Esophagus muscularis mucosa (tissue), 4 donors: Measurements from ENCODE around the gene C17orf50. TPM values are rescaled to one million over a fixed set of nuclear protein-coding genes. Genes with fewer than 3 reads are reported as not detected.

ENCODE experiments used
- DNase-seq: peaks from one replicate; pipeline ENCODE4 v3.0.0-alpha.2; 2017; ENCODE audit errors: extremely low spot score
- H3K27ac ChIP-seq, 4 donors: fragments of 200-600 bp; sonication (generic); replicated peaks in 1 of 4; 1 replicate in 3 of 4; 2 replicates in 1 of 4; pipeline ENCODE4 v1.5.1; 2016 to 2019; ENCODE audit warnings: mild to moderate bottlenecking in 1 of 4
- H3K27me3 ChIP-seq, 4 donors: fragments of 200-600 bp; sonication (generic); one replicate each; pipeline versions ENCODE4 v1.5.1 to v1.6.0; 2016 to 2019
- H3K36me3 ChIP-seq, 4 donors: fragments of 200-600 bp; sonication (generic); one replicate each; pipeline ENCODE4 v1.5.1; 2016 to 2019
- H3K4me1 ChIP-seq, 4 donors: fragments of 200-600 bp; sonication (generic); one replicate each; pipeline ENCODE4 v1.5.1; 2016 to 2019
- H3K4me3 ChIP-seq, 4 donors: fragments of 200-600 bp; sonication (generic); 1 replicate in 2 of 4; 2 replicates in 2 of 4; pipeline ENCODE4 v1.5.1; 2016 to 2019; ENCODE audit warnings: mild to moderate bottlenecking in 4 of 4, moderate library complexity in 1 of 4
- H3K9me3 ChIP-seq, 4 donors: fragments of 200-600 bp; sonication (generic); 1 replicate in 3 of 4; 2 replicates in 1 of 4; pipeline ENCODE4 v1.5.1; 2016 to 2019
- CTCF ChIP-seq, 3 experiments: fragments of 200-600 bp in 2 of 3; fragments of 450-650 bp in 1 of 3; sonication (generic) in 2 of 3; IDR thresholded peaks; one replicate each; pipeline ENCODE4 v1.5.1; 2017 to 2019; ENCODE audit warnings: antibody characterized with exemption in 3 of 3, mild to moderate bottlenecking in 2 of 3, moderate library complexity in 1 of 3
- EP300 ChIP-seq: sonication (generic); formaldehyde crosslinking; IDR thresholded peaks from one replicate; pipeline ENCODE4 v1.6.1; 2017; ENCODE audit warnings: antibody characterized with exemption
- POLR2A ChIP-seq: fragments of 450-650 bp; IDR thresholded peaks from one replicate; pipeline ENCODE4 v1.6.1; 2017; ENCODE audit warnings: antibody characterized with exemption, moderate library complexity, mild to moderate bottlenecking, low read depth
- POLR2AphosphoS5 ChIP-seq, 2 donors: sonication (generic); formaldehyde crosslinking; IDR thresholded peaks; one replicate each; pipeline ENCODE4 v1.6.1; 2017; ENCODE audit warnings: antibody characterized with exemption in 2 of 2
- WGBS: methylation state at CpG from one replicate; pipeline ENCODE4 v1.1.5; 2018; 5-methylcytosine and 5-hydroxymethylcytosine counted together
- intact Hi-C: fragments of 100-400 bp; cut with DNase I; formaldehyde crosslinking; loops from one replicate; pipeline ENCODE4 v1.15.1; 2023
- total RNA-seq, 4 donors: library from RNA; depleted of rRNA; stranded (reverse); fragments of >200 nt; gene quantifications; one replicate each; pipeline versions ENCODE4 v1.1.0 to v1.2.1, GENCODE V29; 2016

The C17orf50 gene
- total RNA-seq, 4 donors from 2014 or later: not detected

- intact Hi-C loops: no loop called here
- no peak for DNase-seq
- H3K4me1 ChIP-seq: peaks cover 11 to 36% (median 31%) of the 10 kb centered on the region in 4 donors
- peak within 1 kb of the TSS in 3 of 4 donors; percentile 12 to 25 (median 21) for H3K4me3 ChIP-seq
- H3K27me3 ChIP-seq: peaks cover 3 to 41% (median 5%) of the 10 kb centered on the region in 4 donors
- H3K36me3 ChIP-seq: no peaks in the 10 kb centered on the region
- WGBS: 50% methylated on average over 7 of the region's 9 CpGs
- H3K9me3 ChIP-seq: no peaks in the 10 kb centered on the region
- H3K27ac ChIP-seq: peak within 1 kb of the TSS in 3 of 4 donors; percentile 20 to 42 (median 31)
- no peak for TF ChIP-seq CTCF (IDR thresholded peaks at IDR 0.05)
- no peak for TF ChIP-seq POLR2AphosphoS5 (IDR thresholded peaks at IDR 0.05)
- no peak for TF ChIP-seq POLR2A
- TF ChIP-seq EP300: no peak
These were observed 7.5 kb upstream of the C17orf50 start, which contains the start of gene GAS2L2 for GRCh38 chr17:35752945-35753764. Gene GAS2L2 (minus strand): TSS chr17:35753239. CDS start chr17:35752850, 389 bp downstream.

GRCh38 chr17:35757243-35757642 is 3.4 kb upstream of the C17orf50 start:
- H3K9me3 ChIP-seq: no peaks in the 10 kb centered on the region
- H3K4me1 ChIP-seq: peaks cover 8 to 14% (median 11%) of the 10 kb centered on the region in 4 donors
- no peak overlapping the region for H3K27ac ChIP-seq
- peaks cover 0 to 6% (median 0%) of the 10 kb centered on the region in 4 donors for H3K27me3 ChIP-seq
- TF ChIP-seq POLR2A: no peak
- no peaks in the 10 kb centered on the region for H3K36me3 ChIP-seq
- no peak overlapping the region for H3K4me3 ChIP-seq
- intact Hi-C loops: no loop called here
- DNase-seq: no peak

DNA sequence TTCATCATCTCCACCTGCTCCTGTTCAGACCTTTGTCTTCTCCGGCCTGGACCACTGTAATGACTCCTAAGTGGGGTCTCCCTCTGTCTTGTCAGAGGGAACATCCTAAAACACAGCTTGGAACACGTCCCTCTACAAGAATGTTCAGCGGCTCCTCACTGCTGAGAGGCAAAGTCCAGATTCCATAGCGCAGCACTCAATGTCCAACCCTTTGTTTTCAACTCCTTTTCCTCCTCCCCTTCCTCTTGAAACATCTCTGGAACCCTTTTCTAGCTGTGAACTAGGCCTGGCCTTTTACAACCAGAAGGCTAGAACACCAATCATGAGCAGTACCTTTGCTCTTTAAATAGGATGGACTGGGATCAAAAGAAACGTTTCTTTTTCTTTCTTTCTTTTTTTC is 914 bp downstream of the C17orf50 start:
- intact Hi-C loops: no loop called here
- Histone ChIP-seq H3K9me3 (no peaks in the 10 kb centered on the region), H3K27me3 (no peaks in the 10 kb centered on the region), H3K4me1 (peaks cover 10 to 30% (median 27%) of the 10 kb centered on the region in 4 donors), H3K36me3 (no peaks in the 10 kb centered on the region), H3K4me3 (no peak overlapping the region), H3K27ac (no peak overlapping the region)
- TF ChIP-seq CTCF (IDR thresholded peaks at IDR 0.05): no peak
- TF ChIP-seq POLR2AphosphoS5 (IDR thresholded peaks at IDR 0.05): no peak
- TF ChIP-seq POLR2A: no peak
- no peak for TF ChIP-seq EP300
- WGBS: 88% methylated on average over 5 of the region's 5 CpGs
- DNase-seq: no peak

DNA sequence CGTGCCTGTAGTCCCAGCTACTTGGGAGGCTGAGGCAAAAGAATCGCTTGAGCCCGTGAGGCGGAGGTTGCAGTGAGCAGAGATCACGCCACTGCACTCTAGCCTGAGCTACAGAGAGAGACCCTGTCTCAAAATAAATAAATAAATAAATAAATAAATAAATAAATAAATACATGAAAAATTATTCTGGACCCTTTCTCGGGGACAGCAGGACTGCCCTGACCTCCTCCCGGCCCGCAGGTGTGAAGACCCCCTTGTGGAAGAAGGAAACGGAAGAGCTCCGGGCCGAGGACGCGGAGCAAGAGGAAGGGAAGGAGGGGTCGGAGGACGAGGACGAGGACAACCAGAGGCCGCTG is 3.1 kb downstream of the C17orf50 start:
- 34% methylated on average over 17 of the region's 17 CpGs for WGBS
- peak overlapping the region; percentile 54 to 64 (median 56) for H3K4me3 ChIP-seq
- no peak for DNase-seq
- H3K9me3 ChIP-seq: no peaks in the 10 kb centered on the region
- H3K27me3 ChIP-seq: no peaks in the 10 kb centered on the region
- intact Hi-C loops: loop anchor here (2.0 kb wide), 1 partner anchor 41 kb away; no protein-coding TSS in a partner anchor
- H3K36me3 ChIP-seq: no peaks in the 10 kb centered on the region
- H3K27ac ChIP-seq: peak overlapping the region; percentile 62 to 79 (median 66)
- H3K4me1 ChIP-seq: peaks cover 10 to 46% (median 40%) of the 10 kb centered on the region in 4 donors
- TF ChIP-seq POLR2AphosphoS5 (IDR thresholded peaks at IDR 0.05) (no peak), POLR2A (no peak), EP300 (no peak), CTCF (IDR thresholded peaks at IDR 0.05) (no peak)

DNA sequence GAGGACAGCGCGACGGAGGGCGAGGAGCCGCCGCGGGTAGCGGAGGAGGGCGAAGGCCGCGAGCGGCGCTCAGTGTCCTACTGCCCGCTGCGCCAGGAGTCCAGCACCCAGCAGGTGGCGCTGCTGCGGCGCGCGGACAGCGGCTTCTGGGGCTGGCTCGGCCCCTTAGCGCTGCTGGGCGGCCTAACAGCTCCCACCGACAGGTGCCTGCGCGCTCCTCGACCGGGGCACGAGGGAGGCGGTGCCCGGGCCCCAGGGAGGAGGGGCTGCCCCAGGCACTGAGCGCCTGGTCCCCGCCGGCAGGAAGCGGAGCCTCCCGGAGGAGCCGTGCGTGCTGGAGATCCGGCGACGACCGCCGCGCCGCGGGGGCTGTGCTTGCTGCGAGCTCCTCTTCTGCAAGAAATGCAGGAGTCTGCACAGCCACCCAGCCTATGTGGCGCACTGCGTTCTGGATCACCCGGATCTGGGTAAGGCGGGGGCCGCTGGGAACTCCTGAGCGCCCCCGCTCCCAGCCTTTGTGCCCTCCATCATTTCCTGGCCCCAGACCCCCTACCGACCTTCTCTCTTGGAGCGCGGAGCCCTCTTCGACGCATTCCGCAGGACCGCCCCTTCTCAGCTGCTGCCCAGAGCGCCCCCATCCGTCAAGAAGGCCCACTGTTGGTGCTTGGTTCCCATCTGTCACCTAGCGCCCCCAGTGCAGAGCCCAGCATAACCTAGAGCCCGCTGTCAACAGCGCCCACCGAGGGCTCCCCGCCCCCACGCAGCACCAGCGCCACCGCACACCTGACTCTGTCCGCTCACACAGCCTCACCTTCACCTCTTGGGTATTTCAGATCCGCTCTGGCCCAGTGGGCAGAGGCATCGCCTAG is 3.7 kb downstream of the C17orf50 start:
- TF ChIP-seq POLR2A: no peak
- TF ChIP-seq CTCF (IDR thresholded peaks at IDR 0.05): peak; percentile 95 to 98 (median 96)
- no peak for TF ChIP-seq EP300
- TF ChIP-seq POLR2AphosphoS5 (IDR thresholded peaks at IDR 0.05): peak; percentile 71 to 80
- WGBS: 11% methylated on average over 36 of the region's 75 CpGs
- Histone ChIP-seq H3K9me3 (no peaks in the 10 kb centered on the region), H3K27ac (peak overlapping the region; percentile 62 to 79 (median 66)), H3K4me1 (peaks cover 10 to 46% (median 40%) of the 10 kb centered on the region in 4 donors), H3K4me3 (peak overlapping the region; percentile 54 to 64 (median 56)), H3K27me3 (no peaks in the 10 kb centered on the region), H3K36me3 (no peaks in the 10 kb centered on the region)
- intact Hi-C loops: loop anchor here (2.0 kb wide), 1 partner anchor 40 kb away; no protein-coding TSS in a partner anchor
- peak; percentile 95 for DNase-seq
